Stomach smooth muscle (tissue), 2 donors: ENCODE data around the gene RUNX1.

Experiments used
- H3K27ac ChIP-seq: one replicate; pipeline ENCODE4 v1.7.0; 2013; ENCODE audit warnings: mild to moderate bottlenecking, low read length, inconsistent platforms
- H3K27me3 ChIP-seq, 2 donors: one replicate each; pipeline ENCODE4 v1.7.0; 2013; ENCODE audit warnings: low read length in 2 of 2; ENCODE audit not compliant: insufficient read depth in 2 of 2, control insufficient read depth in 1 of 2
- H3K36me3 ChIP-seq, 2 donors: one replicate each; pipeline ENCODE4 v1.7.0; 2013; ENCODE audit warnings: low read length in 2 of 2; ENCODE audit not compliant: control insufficient read depth in 2 of 2, insufficient read depth in 2 of 2
- H3K4me1 ChIP-seq: one replicate; pipeline ENCODE4 v1.7.0; 2013; ENCODE audit warnings: low read length; ENCODE audit not compliant: control insufficient read depth, insufficient read depth
- H3K4me3 ChIP-seq, 2 donors: one replicate each; pipeline ENCODE4 v1.7.0; 2013; ENCODE audit warnings: low read length in 2 of 2
- H3K9ac ChIP-seq, 2 donors: one replicate each; pipeline ENCODE4 v1.7.0; 2013; ENCODE audit warnings: low read length in 2 of 2, mild to moderate bottlenecking in 1 of 2
- H3K9me3 ChIP-seq, 2 donors: one replicate each; pipeline ENCODE4 v1.7.0; 2013; ENCODE audit warnings: low read length in 2 of 2; ENCODE audit not compliant: control insufficient read depth in 2 of 2
- donor health status: healthy.
- donor health status: Pancreatic carcinoma.

Gene RUNX1

DNA sequence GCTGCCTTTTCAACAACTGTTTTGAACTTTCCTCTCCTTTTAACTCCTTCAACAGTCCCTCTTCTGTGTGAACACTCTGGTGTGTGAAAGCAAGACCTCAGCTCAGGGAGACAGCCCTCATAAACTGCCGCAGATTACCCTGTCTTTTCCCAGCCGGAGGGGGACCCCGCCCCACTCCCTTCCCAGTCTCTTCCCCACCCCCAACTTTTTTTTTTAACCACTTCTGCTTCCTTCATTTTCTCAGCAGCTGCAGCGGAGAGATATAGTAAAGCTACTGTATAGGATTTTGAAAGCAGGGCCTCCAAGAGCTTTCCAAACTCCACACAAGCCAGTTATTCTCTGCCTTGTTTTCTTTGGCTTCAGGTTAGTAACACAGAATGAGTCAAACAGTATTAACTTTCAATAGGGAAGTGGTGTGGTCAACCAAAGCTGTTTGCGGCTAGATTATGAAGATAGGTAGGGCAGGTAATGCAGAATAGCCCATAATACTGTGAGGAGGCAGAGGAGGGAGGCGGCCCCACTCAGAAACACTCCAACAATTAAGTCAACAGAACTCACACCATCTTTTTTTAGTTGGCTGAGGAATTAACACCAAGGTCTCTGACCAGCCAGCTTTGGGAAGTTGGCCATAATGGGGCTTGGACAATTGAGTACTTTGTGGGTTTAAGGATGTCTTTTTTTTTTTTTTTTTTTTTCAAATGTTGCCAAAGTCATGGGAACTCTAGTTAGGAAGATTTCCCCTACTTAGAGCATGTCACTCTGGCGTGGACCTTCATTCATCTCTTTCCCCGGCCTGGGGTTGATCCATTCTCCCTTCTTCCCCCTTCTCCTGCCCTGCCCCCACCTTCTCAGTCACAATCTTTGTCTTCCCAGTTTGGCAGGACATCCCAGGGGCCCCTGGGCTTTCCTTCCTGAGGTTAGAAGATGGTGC is 203.3 kb downstream of the RUNX1 start:
- Histone ChIP-seq H3K27ac (no peak overlapping the region), H3K27me3 (no peaks in the 10 kb centered on the region), H3K9me3 (no peaks in the 10 kb centered on the region), H3K36me3 (no peaks in the 10 kb centered on the region), H3K4me1 (peaks cover 7% of the 10 kb centered on the region), H3K4me3 (no peak overlapping the region), H3K9ac (no peak overlapping the region)

DNA sequence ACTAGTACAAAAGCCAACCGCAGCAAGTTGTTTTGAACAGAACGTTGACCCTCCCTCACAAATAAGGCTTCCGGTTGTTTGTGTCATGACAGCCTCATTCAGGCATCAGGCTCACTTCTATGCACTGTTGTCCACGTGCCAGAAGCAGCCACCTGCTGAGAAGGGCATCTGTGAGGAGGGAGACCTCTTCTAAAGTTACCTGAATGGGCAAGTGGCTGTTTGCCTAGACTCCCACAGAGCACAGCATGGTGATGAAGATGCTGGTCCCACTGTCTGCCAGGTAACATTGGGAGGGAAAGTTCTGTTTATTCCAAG is 204.2 kb downstream of the RUNX1 start:
- H3K4me1 ChIP-seq = peaks cover 7% of the 10 kb centered on the region
- no peaks in the 10 kb centered on the region for H3K27me3 ChIP-seq
- H3K9me3 ChIP-seq = no peaks in the 10 kb centered on the region
- H3K27ac ChIP-seq = no peak overlapping the region
- H3K9ac ChIP-seq = no peak overlapping the region
- no peaks in the 10 kb centered on the region for H3K36me3 ChIP-seq
- no peak overlapping the region for H3K4me3 ChIP-seq

DNA sequence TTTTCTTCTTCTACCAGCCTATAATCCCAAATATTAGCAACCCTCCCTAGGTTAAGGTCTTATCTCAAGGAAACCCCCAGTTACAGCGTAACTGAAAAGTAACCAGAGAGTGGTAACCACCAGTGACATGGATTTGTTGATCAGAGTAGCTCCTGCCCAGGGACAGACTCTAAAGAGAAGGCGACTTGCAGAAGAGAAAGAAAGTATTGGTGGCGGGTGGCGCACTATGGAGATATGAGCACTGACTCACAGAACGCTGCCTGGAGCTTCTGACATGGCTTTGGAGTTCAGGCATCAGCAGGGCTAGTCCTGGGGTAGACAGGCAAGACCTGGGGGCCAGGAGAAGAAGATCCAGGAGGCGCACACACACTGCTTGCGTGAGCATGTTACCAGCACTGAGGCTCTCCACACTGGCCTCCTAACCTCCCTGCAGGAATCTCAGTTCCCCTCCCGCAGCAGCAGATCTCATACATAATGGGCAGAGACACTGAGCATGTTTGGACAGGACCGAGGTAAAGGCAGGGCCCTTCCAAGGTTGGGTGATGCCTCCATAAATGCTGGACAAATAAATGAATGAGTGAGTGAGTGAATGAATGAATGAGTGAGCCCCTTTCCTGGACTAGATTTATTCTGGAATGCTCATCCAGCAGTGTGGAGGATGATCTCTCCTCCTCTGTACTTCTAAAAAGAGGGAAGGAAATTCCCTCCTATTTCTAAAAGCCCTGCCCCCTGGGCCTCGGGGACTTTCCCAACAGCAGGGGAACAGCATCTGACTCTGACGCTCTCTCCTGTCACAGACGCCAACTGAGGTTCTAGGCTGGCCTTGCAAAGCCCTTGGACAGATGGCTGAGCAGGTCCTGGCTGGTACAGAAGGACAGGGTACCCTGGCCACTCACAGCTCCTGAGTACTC is 204.8 kb downstream of the RUNX1 start:
- Histone ChIP-seq H3K36me3 (no peaks in the 10 kb centered on the region), H3K4me1 (peaks cover 7% of the 10 kb centered on the region), H3K4me3 (no peak overlapping the region), H3K27me3 (no peaks in the 10 kb centered on the region), H3K9ac (no peak overlapping the region), H3K27ac (no peak overlapping the region), H3K9me3 (no peaks in the 10 kb centered on the region)

DNA sequence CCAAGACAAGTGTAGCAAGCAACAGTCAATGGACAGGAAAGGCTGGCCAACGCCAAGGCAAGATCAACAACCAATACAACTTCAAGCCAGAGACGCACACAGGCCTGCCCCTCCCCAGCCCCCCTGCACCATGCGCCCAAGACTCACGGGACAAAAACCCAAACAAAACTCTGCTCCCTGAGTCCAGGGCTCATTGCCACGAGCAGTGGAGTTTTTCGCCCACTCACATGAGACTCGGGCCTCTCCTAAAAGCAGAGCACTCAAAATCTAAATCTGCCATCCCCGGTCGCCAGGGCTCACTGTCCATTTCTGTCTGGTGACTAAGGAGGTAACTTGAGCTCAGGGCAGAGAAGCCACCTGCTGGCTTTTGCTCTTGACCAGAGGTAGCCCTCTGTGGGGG is 205.5 kb downstream of the RUNX1 start:
- H3K9ac ChIP-seq = no peak overlapping the region
- no peak overlapping the region for H3K4me3 ChIP-seq
- peaks cover 7% of the 10 kb centered on the region for H3K4me1 ChIP-seq
- H3K27ac ChIP-seq = no peak overlapping the region
- H3K27me3 ChIP-seq = no peaks in the 10 kb centered on the region
- no peaks in the 10 kb centered on the region for H3K36me3 ChIP-seq
- no peaks in the 10 kb centered on the region for H3K9me3 ChIP-seq

DNA sequence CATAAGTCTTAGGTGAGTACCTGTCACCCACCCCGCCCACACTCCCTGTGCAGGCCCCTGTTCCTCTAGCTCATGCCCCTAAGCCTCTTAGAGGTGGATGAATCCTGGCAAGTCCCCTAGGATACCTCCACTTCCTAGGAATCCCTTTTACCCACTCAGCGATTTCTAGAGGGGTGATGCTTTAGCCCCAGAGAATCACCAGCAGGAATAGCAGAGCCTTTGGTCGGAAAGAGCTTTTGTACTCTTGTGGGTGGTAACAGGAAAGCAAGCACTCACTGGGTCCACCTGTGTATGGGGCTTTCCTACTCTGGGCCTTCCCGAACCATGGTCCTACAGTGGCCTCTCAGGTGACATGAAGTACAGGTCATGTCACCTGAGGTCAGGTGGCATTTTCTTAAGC is 207.9 kb downstream of the RUNX1 start:
- peaks cover 7% of the 10 kb centered on the region for H3K4me1 ChIP-seq
- no peaks in the 10 kb centered on the region for H3K27me3 ChIP-seq
- no peaks in the 10 kb centered on the region for H3K36me3 ChIP-seq
- no peak overlapping the region for H3K9ac ChIP-seq
- H3K27ac ChIP-seq = no peak overlapping the region
- no peak overlapping the region for H3K4me3 ChIP-seq
- H3K9me3 ChIP-seq = no peaks in the 10 kb centered on the region

DNA sequence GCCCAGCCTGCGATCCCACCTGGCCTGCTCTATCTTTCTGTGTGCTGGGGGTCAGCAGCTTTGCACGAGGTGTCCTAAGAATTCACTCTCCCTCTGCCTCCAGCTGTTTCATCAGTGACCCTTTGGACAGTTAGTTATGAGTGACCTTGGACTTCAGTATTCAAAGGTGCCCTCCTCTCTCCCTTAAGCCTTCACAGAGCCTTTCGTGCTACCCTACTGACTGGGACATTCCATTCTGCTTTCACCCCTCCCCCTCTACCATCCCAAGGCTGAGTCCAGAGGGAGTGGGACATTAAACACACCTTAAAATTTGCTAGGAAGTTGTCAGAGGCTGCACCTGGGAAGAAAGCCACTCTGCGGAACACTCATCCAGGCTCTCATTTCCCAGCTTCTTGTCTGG is 208.4 kb downstream of the RUNX1 start:
- no peaks in the 10 kb centered on the region for H3K36me3 ChIP-seq
- H3K4me1 ChIP-seq = peaks cover 7% of the 10 kb centered on the region
- H3K9me3 ChIP-seq = no peaks in the 10 kb centered on the region
- no peak overlapping the region for H3K4me3 ChIP-seq
- no peak overlapping the region for H3K27ac ChIP-seq
- no peak overlapping the region for H3K9ac ChIP-seq
- H3K27me3 ChIP-seq = no peaks in the 10 kb centered on the region

DNA sequence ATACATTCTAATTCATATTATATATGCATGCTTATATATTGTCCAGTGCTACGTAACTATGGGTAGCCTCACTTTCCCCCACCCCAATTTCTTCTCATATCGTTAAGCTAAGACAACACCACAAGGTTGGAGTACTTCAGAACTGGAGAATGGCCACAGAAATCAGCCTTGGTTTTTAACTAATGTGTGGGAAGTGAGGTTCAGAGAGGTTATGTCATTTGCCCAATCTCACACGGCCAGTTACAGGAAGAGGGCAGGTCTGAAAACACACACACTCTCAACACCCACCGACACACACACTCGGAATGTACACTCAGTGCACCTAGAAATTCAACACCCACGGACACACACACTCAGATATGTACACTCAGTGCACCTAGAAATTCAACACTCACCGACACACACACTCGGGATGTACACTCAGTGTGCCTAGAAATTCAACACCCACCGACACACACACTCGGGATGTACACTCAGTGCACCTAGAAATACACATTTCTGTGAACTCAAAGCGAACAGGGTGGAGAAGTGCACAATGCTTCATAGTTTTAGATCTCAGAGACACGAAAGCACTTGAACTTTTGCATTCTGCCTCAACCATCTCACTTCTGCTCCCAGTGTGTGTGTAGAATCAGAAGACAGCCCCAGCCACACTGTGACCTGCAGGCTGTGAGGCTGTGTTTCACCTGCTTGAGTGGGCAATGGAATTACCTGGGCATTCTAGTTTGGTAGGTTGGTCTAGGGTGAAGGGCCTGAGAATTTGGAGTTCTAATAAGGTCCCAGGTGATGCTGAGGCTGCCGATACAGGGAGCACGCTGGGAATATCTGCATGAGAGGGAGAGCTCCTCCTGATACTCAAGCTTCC is 209.9 kb downstream of the RUNX1 start:
- Histone ChIP-seq H3K27me3 (no peaks in the 10 kb centered on the region), H3K27ac (no peak overlapping the region), H3K36me3 (no peaks in the 10 kb centered on the region), H3K4me3 (no peak overlapping the region), H3K4me1 (no peaks in the 10 kb centered on the region), H3K9ac (no peak overlapping the region), H3K9me3 (no peaks in the 10 kb centered on the region)

DNA sequence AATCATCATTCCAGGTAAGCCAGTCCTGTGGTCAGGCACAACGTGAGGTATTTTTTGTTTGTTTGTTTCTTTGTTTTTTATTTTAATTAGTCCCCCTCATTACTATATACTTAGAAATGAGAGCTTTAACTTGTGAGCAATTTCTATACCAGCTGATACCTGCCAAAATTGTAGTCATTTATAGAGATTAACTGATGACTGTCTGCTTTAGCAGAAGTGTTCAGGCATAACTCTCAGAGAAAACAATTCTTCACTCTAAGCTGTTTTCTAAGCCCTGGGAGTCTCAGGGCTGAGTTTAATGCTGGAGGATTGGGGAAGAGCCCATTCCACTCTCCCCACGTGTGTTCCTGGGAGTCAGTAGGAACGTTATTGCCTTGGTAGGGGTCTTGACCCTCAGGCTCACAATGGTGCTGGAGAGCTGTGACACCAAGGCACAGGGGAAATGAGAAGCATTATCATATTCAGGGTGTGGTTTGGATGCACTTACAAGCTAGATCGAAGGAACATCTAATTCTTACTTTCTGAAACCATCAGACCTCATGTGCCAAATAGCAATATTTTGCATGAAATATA is 212.1 kb downstream of the RUNX1 start:
- no peaks in the 10 kb centered on the region for H3K27me3 ChIP-seq
- no peak overlapping the region for H3K9ac ChIP-seq
- H3K4me3 ChIP-seq = no peak overlapping the region
- H3K4me1 ChIP-seq = no peaks in the 10 kb centered on the region
- H3K27ac ChIP-seq = no peak overlapping the region
- H3K9me3 ChIP-seq = no peaks in the 10 kb centered on the region
- H3K36me3 ChIP-seq = no peaks in the 10 kb centered on the region

DNA sequence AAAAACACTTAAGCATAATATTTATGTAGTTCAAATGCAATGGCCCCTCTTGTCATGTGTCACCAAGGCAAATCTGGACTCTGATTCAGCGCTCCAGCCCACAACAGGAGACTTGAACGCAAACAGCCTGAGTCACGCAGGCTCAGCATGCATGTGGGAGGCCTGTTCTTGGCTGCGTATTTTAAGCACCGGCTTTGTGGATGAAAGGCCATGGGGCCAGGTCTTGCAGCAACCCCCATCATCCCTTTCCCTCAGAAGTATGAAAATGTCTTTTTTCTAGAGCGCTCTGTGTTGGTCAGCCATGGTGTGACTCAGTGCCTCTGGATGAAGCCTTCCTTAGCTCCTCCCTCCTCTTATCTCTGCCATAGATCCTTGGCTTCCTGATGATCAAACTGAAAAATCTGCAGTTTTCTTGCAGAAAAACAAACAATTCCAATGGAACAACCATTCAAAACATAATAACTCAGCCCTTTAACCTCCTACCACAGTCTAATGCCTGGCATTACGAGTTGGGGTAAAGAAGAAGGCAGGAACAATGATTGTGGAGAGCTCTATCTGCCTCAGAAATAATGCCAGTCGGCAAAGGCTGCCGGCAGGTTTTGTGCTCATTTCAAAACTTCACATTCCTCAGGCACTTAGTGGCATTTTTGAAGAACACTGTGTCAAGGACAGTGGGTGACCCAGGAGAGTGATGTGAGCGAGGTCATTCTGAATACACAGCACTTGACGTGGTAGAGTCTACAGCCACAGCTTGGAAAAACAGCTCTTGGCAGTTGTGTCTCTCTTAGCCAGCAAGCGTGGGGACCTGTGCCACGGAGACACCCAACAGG is 212.8 kb downstream of the RUNX1 start:
- no peak overlapping the region for H3K4me3 ChIP-seq
- H3K9me3 ChIP-seq = no peaks in the 10 kb centered on the region
- no peak overlapping the region for H3K9ac ChIP-seq
- H3K27ac ChIP-seq = no peak overlapping the region
- no peaks in the 10 kb centered on the region for H3K36me3 ChIP-seq
- H3K27me3 ChIP-seq = no peaks in the 10 kb centered on the region
- no peaks in the 10 kb centered on the region for H3K4me1 ChIP-seq
